Stimulated activated CD8-positive, alpha-beta memory T cell treated with anti-CD3 and anti-CD28 coated beads, Interleukin-4, amount 100 ng/mL, for 48 hours (primary cell): ENCODE measurements around the gene IL11.

Experiments used
- DNase-seq: peaks from one replicate; pipeline ENCODE4 v3.0.0-alpha.2; 2020

Gene IL11

DNA sequence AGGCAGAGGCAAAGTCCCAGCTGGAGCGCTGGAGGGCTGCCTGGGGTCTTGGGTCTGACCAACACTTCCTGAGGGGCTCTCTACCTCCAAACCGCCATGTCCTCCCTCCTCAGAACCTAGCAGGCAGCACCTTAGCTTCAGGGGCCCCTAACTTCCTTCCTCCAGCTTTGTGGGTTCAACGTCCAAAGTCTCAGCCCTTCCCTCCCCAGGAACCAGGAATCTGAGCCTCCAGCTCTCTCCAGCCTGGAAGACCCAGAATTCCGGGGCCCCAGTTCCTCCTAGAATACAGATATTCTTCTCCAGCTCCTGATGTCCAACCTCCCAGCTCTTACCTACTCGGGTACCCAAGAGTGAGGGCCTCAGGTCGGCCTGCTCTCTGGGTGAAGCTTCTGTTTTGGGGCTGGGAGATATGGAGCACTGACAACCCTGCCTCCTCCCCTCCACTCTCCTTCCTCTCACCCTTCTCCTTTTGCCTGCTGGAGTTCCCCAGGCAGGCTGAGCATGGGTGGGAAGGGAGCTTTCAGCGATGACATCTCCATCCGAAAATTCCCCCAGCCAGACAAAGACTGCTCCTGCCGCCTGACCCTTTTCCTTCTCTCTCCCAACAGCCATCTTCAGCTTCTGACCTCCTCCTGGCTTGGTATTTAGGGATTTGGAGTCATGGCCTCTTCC, 48.7 kb downstream of the IL11 start:
- DNase-seq: no peak

GRCh38 chr19:55320844-55321419, 49.3 kb downstream of the IL11 start:
- no peak for DNase-seq

DNA sequence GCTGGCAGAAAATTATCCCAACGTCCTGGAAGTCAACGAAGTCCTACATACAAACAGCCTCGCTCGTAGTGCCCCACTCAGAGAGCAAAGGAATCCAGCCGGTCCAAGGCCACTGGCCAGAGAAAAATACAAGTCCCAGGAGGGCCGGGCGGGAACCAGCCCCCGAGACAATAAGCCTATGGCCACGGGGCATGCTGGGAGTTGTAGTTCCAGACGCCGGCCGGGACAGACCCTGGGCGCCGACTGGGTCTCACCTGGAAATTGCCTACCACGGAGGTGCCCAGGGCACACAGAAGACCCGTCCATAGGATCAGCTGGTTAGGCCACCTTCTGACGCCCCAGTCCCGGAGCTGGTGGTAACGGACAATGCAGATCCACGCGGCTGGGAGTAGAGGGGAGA, 50.5 kb downstream of the IL11 start:
- no peak for DNase-seq

DNA sequence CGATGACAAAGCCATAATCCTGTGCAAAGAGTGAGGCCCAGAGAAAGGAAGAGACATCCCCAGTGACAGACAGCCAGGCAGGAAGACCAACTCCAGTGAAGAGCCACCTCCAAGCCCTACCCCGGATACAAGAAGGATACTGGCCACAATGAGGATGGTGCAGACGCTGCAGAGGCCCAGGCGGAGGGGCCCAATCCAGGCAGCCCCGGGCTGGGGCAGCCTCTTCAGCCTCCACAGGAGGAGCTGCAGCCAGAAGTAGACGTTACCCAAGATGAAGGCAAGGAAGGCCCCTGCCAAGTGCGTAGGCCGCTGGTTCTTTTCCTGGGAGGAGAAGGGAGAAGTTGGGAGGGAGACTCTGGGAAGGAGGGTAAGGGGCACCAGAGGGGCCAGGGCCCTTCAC, 53.6 kb downstream of the IL11 start:
- no peak for DNase-seq

DNA sequence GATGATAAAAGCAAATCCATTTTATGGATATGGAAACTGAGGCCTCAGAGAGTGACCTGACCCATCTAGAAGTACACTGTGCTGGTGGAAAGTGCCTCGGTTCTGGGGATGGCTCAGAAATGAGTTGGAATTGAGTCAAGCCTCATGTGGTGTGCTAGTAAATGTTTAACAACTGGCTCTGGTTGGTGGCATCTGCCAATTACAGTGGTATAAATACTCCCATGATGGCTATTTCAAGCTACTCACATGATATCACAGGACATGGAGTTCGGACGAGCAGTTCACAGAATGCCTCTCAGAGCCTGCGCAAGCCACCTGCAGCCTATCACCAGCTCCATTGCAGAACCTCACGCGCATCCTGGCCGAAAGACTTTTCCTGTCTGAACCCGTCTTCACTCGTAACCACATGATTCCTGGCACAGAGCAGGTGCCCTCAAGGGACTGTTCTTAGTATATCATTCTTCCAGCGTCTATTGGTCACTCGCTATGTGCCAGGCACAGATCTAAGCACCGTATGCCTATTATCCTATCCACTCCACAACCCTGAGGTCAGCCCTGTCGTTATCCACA, 54.2 kb downstream of the IL11 start:
- DNase-seq: no peak

DNA sequence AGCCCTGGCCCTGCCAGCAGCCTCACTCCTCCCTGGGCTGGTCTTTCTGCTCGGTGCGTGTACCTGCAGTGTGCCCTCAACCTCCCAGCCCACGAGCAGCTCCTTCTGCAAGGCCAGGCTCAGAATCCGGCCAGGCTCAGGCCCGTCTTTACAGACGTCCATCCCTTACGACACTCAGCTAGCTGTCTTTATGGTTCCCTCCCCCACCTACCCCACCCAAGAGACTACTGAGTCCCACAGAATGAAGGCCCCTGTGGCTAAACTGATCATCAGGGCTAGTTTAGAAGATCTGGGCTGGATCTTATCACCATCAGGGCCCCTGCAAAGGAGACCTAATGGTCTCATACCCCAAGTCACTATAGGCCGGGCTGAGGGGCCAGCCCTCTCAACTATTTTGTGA, 55.9 kb downstream of the IL11 start:
- no peak for DNase-seq
